ENCODE measurements around the gene GRIK4.

The GRIK4 gene

DNA sequence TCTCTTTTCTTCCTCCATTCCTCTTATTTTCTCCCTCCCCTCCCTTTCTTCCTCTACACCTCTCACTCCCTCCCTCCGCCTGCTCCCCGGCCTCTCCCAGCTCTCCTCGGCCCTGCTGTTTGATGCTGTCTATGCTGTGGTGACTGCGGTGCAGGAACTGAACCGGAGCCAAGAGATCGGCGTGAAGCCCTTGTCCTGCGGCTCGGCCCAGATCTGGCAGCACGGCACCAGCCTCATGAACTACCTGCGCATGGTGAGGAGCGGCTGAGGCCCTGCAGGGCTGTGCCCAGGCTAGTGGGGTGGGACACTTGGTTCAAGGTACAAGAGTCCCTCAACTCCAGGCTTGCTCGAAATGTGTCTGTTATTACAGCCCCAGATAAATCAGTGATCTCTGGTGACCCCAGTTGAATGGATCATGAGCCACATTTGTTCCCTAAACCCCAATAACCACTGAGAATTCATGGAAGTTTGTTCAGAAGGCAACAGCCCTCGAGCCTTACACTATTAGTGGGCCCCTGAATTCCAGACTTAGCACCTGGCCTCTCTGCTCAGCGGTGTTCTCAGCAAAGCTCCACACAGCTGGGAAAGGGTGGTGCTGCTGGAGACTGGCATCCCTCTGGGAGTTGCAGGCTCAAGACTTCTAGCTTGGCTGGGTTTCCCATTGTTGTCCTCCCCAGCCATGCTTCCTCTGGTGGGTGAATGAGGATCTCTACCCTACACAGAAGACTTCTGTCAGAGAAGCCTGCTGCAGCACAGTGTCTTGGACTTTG, 362.6 kb downstream of the GRIK4 start:
- Histone ChIP-seq H3K4me1 (ENCODE audit: control insufficient read depth, low read length) (no peaks in the 10 kb centered on the region), H3K36me3 (ENCODE audit: control insufficient read depth, low read length) (no peaks in the 10 kb centered on the region), H3F3A (ENCODE audit: control insufficient read depth, insufficient read depth) (no peaks in the 10 kb centered on the region), H4K20me1 (ENCODE audit: control insufficient read depth, insufficient read depth, low read depth, low read length) (no peaks in the 10 kb centered on the region), H3K27ac (ENCODE audit: low read depth, low read length) (no peak overlapping the region), H3K4me3 (ENCODE audit: low read length) (no peak overlapping the region), H3K4me2 (ENCODE audit: low read length) (no peak overlapping the region), H3K79me2 (ENCODE audit: control insufficient read depth, low read length) (no peaks in the 10 kb centered on the region), H3K9me2 (replicated peaks; ENCODE audit: control insufficient read depth, low read length) (no peaks in the 10 kb centered on the region), H3K9me3 (ENCODE audit: control insufficient read depth, insufficient read depth, low read length) (no peaks in the 10 kb centered on the region), H3K27me3 (ENCODE audit: control insufficient read depth, low read length) (no peaks in the 10 kb centered on the region)
- TF ChIP-seq CTCF (IDR thresholded peaks at IDR 0.05; ENCODE audit: low read depth, low read length, poor library complexity, severe bottlenecking), result no peak
- TF ChIP-seq EZH2phosphoT487 (IDR thresholded peaks at IDR 0.05; ENCODE audit: borderline replicate concordance, low read length), result no peak

DNA sequence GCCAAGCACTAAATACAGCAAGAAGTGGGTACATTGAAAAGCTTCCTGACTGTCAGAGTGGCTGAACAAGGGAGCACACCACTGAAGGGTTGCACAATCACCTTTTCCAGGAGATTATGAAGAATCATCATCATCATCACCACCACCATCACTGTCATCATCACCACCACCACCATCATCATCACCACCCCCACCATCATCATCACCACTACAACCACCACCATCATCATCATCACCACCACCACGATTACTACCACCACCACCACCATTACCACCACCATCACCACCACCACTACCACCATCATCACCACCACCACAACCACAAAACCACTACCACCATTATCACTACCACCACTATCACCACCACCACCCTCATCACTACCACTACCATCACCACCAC, 364.4 kb downstream of the GRIK4 start:
- Histone ChIP-seq H3K4me1 (ENCODE audit: control insufficient read depth, low read length) (no peaks in the 10 kb centered on the region), H3K36me3 (ENCODE audit: control insufficient read depth, low read length) (no peaks in the 10 kb centered on the region), H3K27me3 (ENCODE audit: control insufficient read depth, low read length) (peaks cover 3% of the 10 kb centered on the region; the same call in 1 of the 2 replicates), H4K20me1 (ENCODE audit: control insufficient read depth, insufficient read depth, low read depth, low read length) (no peaks in the 10 kb centered on the region), H3K9me3 (ENCODE audit: control insufficient read depth, insufficient read depth, low read length) (no peaks in the 10 kb centered on the region), H3F3A (ENCODE audit: control insufficient read depth, insufficient read depth) (no peaks in the 10 kb centered on the region), H3K4me2 (ENCODE audit: low read length) (no peak overlapping the region), H3K9me2 (replicated peaks; ENCODE audit: control insufficient read depth, low read length) (no peaks in the 10 kb centered on the region), H3K4me3 (ENCODE audit: low read length) (no peak overlapping the region), H3K27ac (ENCODE audit: low read depth, low read length) (no peak overlapping the region), H3K79me2 (ENCODE audit: control insufficient read depth, low read length) (no peaks in the 10 kb centered on the region)
- no peak for TF ChIP-seq CTCF (IDR thresholded peaks at IDR 0.05; ENCODE audit: low read depth, low read length, poor library complexity, severe bottlenecking)
- no peak for TF ChIP-seq EZH2phosphoT487 (IDR thresholded peaks at IDR 0.05; ENCODE audit: borderline replicate concordance, low read length)

GRCh38 chr11:120877746-120878365, 366.3 kb downstream of the GRIK4 start:
- Histone ChIP-seq H3K36me3 (ENCODE audit: control insufficient read depth, low read length) (no peaks in the 10 kb centered on the region), H3K9me2 (replicated peaks; ENCODE audit: control insufficient read depth, low read length) (no peaks in the 10 kb centered on the region), H3K79me2 (ENCODE audit: control insufficient read depth, low read length) (no peaks in the 10 kb centered on the region), H3K4me3 (ENCODE audit: low read length) (no peak overlapping the region), H4K20me1 (ENCODE audit: control insufficient read depth, insufficient read depth, low read depth, low read length) (no peaks in the 10 kb centered on the region), H3K4me1 (ENCODE audit: control insufficient read depth, low read length) (no peaks in the 10 kb centered on the region), H3K27ac (ENCODE audit: low read depth, low read length) (no peak overlapping the region), H3K9me3 (ENCODE audit: control insufficient read depth, insufficient read depth, low read length) (no peaks in the 10 kb centered on the region), H3K27me3 (ENCODE audit: control insufficient read depth, low read length) (peaks cover 3% of the 10 kb centered on the region; the same call in 1 of the 2 replicates), H3K4me2 (ENCODE audit: low read length) (no peak overlapping the region), H3F3A (ENCODE audit: control insufficient read depth, insufficient read depth) (no peaks in the 10 kb centered on the region)
- TF ChIP-seq CTCF (IDR thresholded peaks at IDR 0.05; ENCODE audit: low read depth, low read length, poor library complexity, severe bottlenecking), result no peak
- no peak for TF ChIP-seq EZH2phosphoT487 (IDR thresholded peaks at IDR 0.05; ENCODE audit: borderline replicate concordance, low read length)

All from DOHH2 (cell line).